Measurements from ENCODE around the gene LMNTD1. TPM values are rescaled to one million over a fixed set of nuclear protein-coding genes. Genes with fewer than 3 reads are reported as not detected.

LMNTD1 gene
- total and polyA plus RNA-seq, 10 of the 15 experiments (the other 5 are each of a cell fraction or from before 2014, with no cell fraction given): not detected

- intact Hi-C loops (cut with micrococcal nuclease; ENCODE audit: unreplicated experiment): no loop called here
- H3K9me3 ChIP-seq (replicated peaks; ENCODE audit: control insufficient read depth, insufficient read depth, low read length): no peaks in the 10 kb centered on the region; the same call in 2 of the 3 replicates
- TF ChIP-seq YY1 (IDR thresholded peaks at IDR 0.05; ENCODE audit: low read depth, low read length) (no peak), WRNIP1 (IDR thresholded peaks at IDR 0.05; ENCODE audit: borderline replicate concordance, low read depth, low read length) (no peak), HDAC6 (IDR thresholded peaks at IDR 0.05; ENCODE audit: unreplicated experiment) (no peak), RAD51 (IDR thresholded peaks at IDR 0.05) (no peak), IRF5 (IDR thresholded peaks at IDR 0.05; ENCODE audit: borderline replicate concordance) (no peak), STAT1 (conservative IDR thresholded peaks at IDR 0.05) (no peak), BCL3 (IDR thresholded peaks at IDR 0.05; ENCODE audit: borderline replicate concordance, insufficient read depth, low read depth, low read length, poor library complexity, severe bottlenecking) (no peak), MAX (IDR thresholded peaks at IDR 0.05; ENCODE audit: low read depth, low read length) (no peak), TCF12 (IDR thresholded peaks at IDR 0.05; ENCODE audit: low read depth, low read length) (no peak), EZH2 (IDR thresholded peaks at IDR 0.05; ENCODE audit: borderline replicate concordance, control insufficient read depth, low read depth, low read length) (no peak), SMAD1 (IDR thresholded peaks at IDR 0.05; ENCODE audit: low read depth, partially characterized antibody) (no peak)
- CTCF ChIA-PET: no interaction called here
- H3K27ac ChIP-seq (ENCODE audit: control insufficient read depth, insufficient read depth): no peak overlapping the region
- H3K9ac ChIP-seq (ENCODE audit: control insufficient read depth, insufficient read depth, low read length): no peak overlapping the region
- BruUV-seq (replicated peaks): no TSS peak
- POLR2A ChIA-PET: no interaction called here
- in situ Hi-C loops (cut with MboI): no loop called here
- WGBS (ENCODE audit: insufficient coverage, insufficient replicate concordance, low lambda C conversion rate, missing lambda C conversion rate): 45% methylated on average over 5 of the region's 5 CpGs
- H3K79me2 ChIP-seq (ENCODE audit: control insufficient read depth, insufficient read depth, low read length): no peaks in the 10 kb centered on the region
- FAIRE-seq (no peak), ATAC-seq (no peak), DNase-seq (ENCODE audit: low read depth, low spot score) (no peak)
- no peaks in the 10 kb centered on the region for H4K20me1 ChIP-seq (ENCODE audit: control insufficient read depth, insufficient read depth)
- RAD21 ChIA-PET (ENCODE audit: unreplicated experiment): no interaction called here
- H3K4me2 ChIP-seq (ENCODE audit: control insufficient read depth, insufficient read depth): no peak overlapping the region
- SMC1A ChIA-PET (ENCODE audit: uncharacterized antibody, unreplicated experiment): no interaction called here
- no peaks in the 10 kb centered on the region for H3K36me3 ChIP-seq (ENCODE audit: control insufficient read depth in 2 of 2, insufficient read depth in 2 of 2, low read length in 1 of 2)
- H2AFZ ChIP-seq (ENCODE audit: control insufficient read depth, low read depth, low read length): no peak overlapping the region
- H3K4me1 ChIP-seq (ENCODE audit: control insufficient read depth, insufficient read depth, low read length): no peaks in the 10 kb centered on the region
- H3K4me3 ChIP-seq: no peak overlapping the region
- no peaks in the 10 kb centered on the region for H3K27me3 ChIP-seq (replicated peaks in 1 of 2; ENCODE audit: control insufficient read depth in 2 of 2, insufficient read depth in 2 of 2, low read length in 1 of 2)
Measured at GRCh38 chr12:25581067-25581466, 28.0 kb upstream of the LMNTD1 start.

Measured in GM12878 (cell line).